K562 (cell line): ENCODE measurements around the gene CLCF1. TPM values are rescaled to one million over a fixed set of nuclear protein-coding genes. Genes with fewer than 3 reads are reported as not detected.

Experiments used
- CHD1 ChIP-seq: fragments of 200-600 bp; sonication (generic); IDR thresholded peaks from one replicate; pipeline ENCODE4 v1.6.1; 2012; ENCODE audit warnings: mild to moderate bottlenecking, moderate library complexity, low read length, inconsistent platforms
- FIP1L1 ChIP-seq: fragments of 200-400 bp; formaldehyde crosslinking; IDR thresholded peaks from 2 replicates; pipeline ENCODE4 v1.6.1; 2018; ENCODE audit warnings: mild to moderate bottlenecking, low read depth, low read length; ENCODE audit not compliant: poor library complexity, severe bottlenecking
- FOXJ2 ChIP-seq: fragments of 200-800 bp; sonication (Bioruptor generic); IDR thresholded peaks from 2 replicates; pipeline ENCODE4 v1.6.1; 2016; ENCODE audit warnings: missing genetic modification characterization, missing compliant biosample characterization
- GATAD2A ChIP-seq: fragments of 450-650 bp; IDR thresholded peaks from 2 replicates; pipeline ENCODE4 v1.6.1; 2017
- HMGN3 ChIP-seq: IDR thresholded peaks from 2 replicates; pipeline ENCODE4 v1.6.1; 2011; ENCODE audit warnings: borderline replicate concordance, low read depth, mild to moderate bottlenecking, mixed read lengths, low read length; ENCODE audit not compliant: insufficient read length; ENCODE audit errors: extremely low read depth
- ID3 ChIP-seq, 2 experiments: fragments of 250-450 bp in 1 of 2; fragments of 450-650 bp in 1 of 2; sonication (Bioruptor Pico) in 1 of 2; IDR thresholded peaks; 2 replicates each; pipeline versions ENCODE4 v1.6.1 to v1.8.0; 2016 to 2021; ENCODE audit warnings: mild to moderate bottlenecking in 2 of 2, moderate library complexity in 2 of 2, missing compliant biosample characterization in 1 of 2, missing genetic modification characterization in 1 of 2
- MXI1 ChIP-seq: IDR thresholded peaks from 2 replicates; pipeline ENCODE4 v1.6.1; 2011; ENCODE audit warnings: low read depth, mild to moderate bottlenecking, improper control_type of control experiment, low read length
- NCOR1 ChIP-seq: fragments of 450-650 bp; IDR thresholded peaks from 2 replicates; pipeline ENCODE4 v1.6.1; 2016; ENCODE audit warnings: mild to moderate bottlenecking, moderate library complexity
- NONO ChIP-seq, 2 experiments: fragments of 200-400 bp in 1 of 2; fragments of 450-650 bp in 1 of 2; formaldehyde crosslinking in 1 of 2; IDR thresholded peaks; 2 replicates each; pipeline ENCODE4 v1.6.1; 2017; ENCODE audit warnings: low read depth in 2 of 2, mild to moderate bottlenecking in 2 of 2, moderate library complexity in 2 of 2, low read length in 1 of 2
- PML ChIP-seq: IDR thresholded peaks from 2 replicates; pipeline ENCODE4 v1.6.1; 2012; ENCODE audit warnings: low read length, inconsistent platforms
- POLR2G ChIP-seq: fragments of 200-400 bp; formaldehyde crosslinking; IDR thresholded peaks from 2 replicates; pipeline ENCODE4 v1.6.1; 2017; ENCODE audit warnings: low read depth, mild to moderate bottlenecking, antibody characterized with exemption, low read length, moderate library complexity
- RCOR1 ChIP-seq, 2 experiments: IDR thresholded peaks; 2 replicates each; pipeline ENCODE4 v1.6.1; 2012; ENCODE audit warnings: low read depth in 2 of 2, low read length in 2 of 2, borderline replicate concordance in 1 of 2, improper control_type of control experiment in 1 of 2
- TOE1 ChIP-seq, 2 experiments: fragments of 450-650 bp in 1 of 2; sonication (generic) in 1 of 2; formaldehyde crosslinking in 1 of 2; IDR thresholded peaks; 2 replicates each; pipeline versions ENCODE4 v1.7.1 to v1.8.0; 2016 to 2022; ENCODE audit warnings: borderline replicate concordance in 2 of 2, mild to moderate bottlenecking in 2 of 2, antibody characterized with exemption in 1 of 2, inconsistent platforms in 1 of 2, low read depth in 1 of 2, missing genetic modification reagents in 1 of 2, moderate library complexity in 1 of 2
- ZC3H8 ChIP-seq: fragments of 450-650 bp; IDR thresholded peaks from 2 replicates; pipeline ENCODE4 v1.6.1; 2017
- ZNF133 ChIP-seq: fragments of 250-450 bp; sonication (Bioruptor Pico); IDR thresholded peaks from 2 replicates; pipeline ENCODE4 v1.4.0; 2020; ENCODE audit warnings: mild to moderate bottlenecking
- ZNF639 ChIP-seq, 2 experiments: fragments of 200-800 bp in 1 of 2; sonication (Bioruptor generic) in 1 of 2; sonication (generic) in 1 of 2; formaldehyde crosslinking in 1 of 2; IDR thresholded peaks in 1 of 2; conservative IDR thresholded peaks in 1 of 2; 2 replicates each; pipeline versions ENCODE4 v1.5.0 to v1.6.1; 2016 to 2020; ENCODE audit warnings: missing compliant biosample characterization in 1 of 2, missing genetic modification characterization in 1 of 2, missing genetic modification reagents in 1 of 2
- polyA plus RNA-seq, 8 experiments: library from polyadenylated mRNA; depleted of rRNA in 4 of 8; stranded (reverse) in 5 of 8; unstranded in 3 of 8; fragments of >200 nt; fragmentation: Nextera tagmentation in 2 of 8; fragmentation: Illumina TruSeq in 1 of 8; extraction: Ambion mirVana in 2 of 8; extraction: Trizol in 1 of 8; gene quantifications; 2 replicates each; pipeline versions ENCODE4 v1.2.1 to v1.2.3, GENCODE V29; 2011 to 2014; ENCODE audit warnings: inconsistent platforms in 1 of 8, missing spikeins in 1 of 8
- total RNA-seq, 7 experiments: library from RNA; depleted of rRNA in 6 of 7; stranded (reverse); fragments of >200 nt in 6 of 7; fragmentation: Illumina TruSeq in 2 of 7; extraction: Trizol in 2 of 7; gene quantifications; 2 replicates each; pipeline versions ENCODE4 v1.2.1 to v1.2.3, GENCODE V29; 2011 to 2021; ENCODE audit warnings: low replicate concordance in 1 of 7
- TF ChIP-seq, protein P1 (sequence below): sonication (generic); formaldehyde crosslinking; IDR thresholded peaks from 2 replicates; pipeline ENCODE4 v1.8.1; 2023; ENCODE audit warnings: mild to moderate bottlenecking, missing genetic modification reagents
- TF ChIP-seq, protein P2 (sequence below): sonication (generic); formaldehyde crosslinking; IDR thresholded peaks from 2 replicates; pipeline ENCODE4 v1.8.1; 2022; ENCODE audit warnings: missing genetic modification reagents

Gene CLCF1
- total and polyA plus RNA-seq, 9 of the 15 experiments (the other 6 are each of a cell fraction or from before 2014, with no cell fraction given): 0.49 to 5.8 (median 3.0) TPM

GRCh38 chr11:67391304-67392182, 18.1 kb upstream of the CLCF1 start, which contains the start of gene RAD9A (continued):
- TF ChIP-seq, protein P1, sequence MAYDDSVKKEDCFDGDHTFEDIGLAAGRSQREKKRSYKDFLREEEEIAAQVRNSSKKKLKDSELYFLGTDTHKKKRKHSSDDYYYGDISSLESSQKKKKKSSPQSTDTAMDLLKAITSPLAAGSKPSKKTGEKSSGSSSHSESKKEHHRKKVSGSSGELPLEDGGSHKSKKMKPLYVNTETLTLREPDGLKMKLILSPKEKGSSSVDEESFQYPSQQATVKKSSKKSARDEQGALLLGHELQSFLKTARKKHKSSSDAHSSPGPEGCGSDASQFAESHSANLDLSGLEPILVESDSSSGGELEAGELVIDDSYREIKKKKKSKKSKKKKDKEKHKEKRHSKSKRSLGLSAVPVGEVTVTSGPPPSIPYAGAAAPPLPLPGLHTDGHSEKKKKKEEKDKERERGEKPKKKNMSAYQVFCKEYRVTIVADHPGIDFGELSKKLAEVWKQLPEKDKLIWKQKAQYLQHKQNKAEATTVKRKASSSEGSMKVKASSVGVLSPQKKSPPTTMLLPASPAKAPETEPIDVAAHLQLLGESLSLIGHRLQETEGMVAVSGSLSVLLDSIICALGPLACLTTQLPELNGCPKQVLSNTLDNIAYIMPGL: no peak; the same call in 1 of the 2 replicates
- peak; percentile 64 for TF ChIP-seq CHD1
- no peak for TF ChIP-seq ID3 (CRISPR knock-in tag; IDR thresholded peaks at IDR 0.05)
- TF ChIP-seq ID3 (tag; IDR thresholded peaks at IDR 0.05): peak; percentile 48; the same call in 1 of the 2 replicates
- peak in 1 of 2 experiments; percentile 66; a peak in 1 of 4 replicates for TF ChIP-seq RCOR1 (IDR thresholded peaks at IDR 0.05; ENCODE audit: borderline replicate concordance in 1 of 2, low read depth in 2 of 2, low read length in 2 of 2)
- TF ChIP-seq GATAD2A: 0 out of 2 replicates have a peak, but pooled peaks have one; percentile 24
- TF ChIP-seq ZNF133 (CRISPR knock-in tag): no peak
- TF ChIP-seq NCOR1: peak; percentile 53
- TF ChIP-seq MXI1: peak; percentile 56; the same call in 1 of the 2 replicates
- peak; percentile 89 for TF ChIP-seq HMGN3
- TF ChIP-seq PML: 0 out of 2 replicates have a peak, but pooled peaks have one; percentile 12
- peak; percentile 83 for TF ChIP-seq POLR2G
- peak in 1 of 2 experiments; percentile 65; a peak in 1 of 4 replicates for TF ChIP-seq NONO (IDR thresholded peaks at IDR 0.05; ENCODE audit: low read depth in 2 of 2, low read length in 1 of 2)
- TF ChIP-seq FOXJ2 (tag): peak; percentile 28; the same call in 1 of the 2 replicates
- TF ChIP-seq FIP1L1: peak; percentile 40
- peak; percentile 100 for TF ChIP-seq TOE1 (IDR thresholded peaks at IDR 0.05; ENCODE audit: borderline replicate concordance)
- TF ChIP-seq TOE1 (CRISPR knock-in tag; IDR thresholded peaks at IDR 0.05; ENCODE audit: borderline replicate concordance, low read depth): no peak
- TF ChIP-seq, protein P2, sequence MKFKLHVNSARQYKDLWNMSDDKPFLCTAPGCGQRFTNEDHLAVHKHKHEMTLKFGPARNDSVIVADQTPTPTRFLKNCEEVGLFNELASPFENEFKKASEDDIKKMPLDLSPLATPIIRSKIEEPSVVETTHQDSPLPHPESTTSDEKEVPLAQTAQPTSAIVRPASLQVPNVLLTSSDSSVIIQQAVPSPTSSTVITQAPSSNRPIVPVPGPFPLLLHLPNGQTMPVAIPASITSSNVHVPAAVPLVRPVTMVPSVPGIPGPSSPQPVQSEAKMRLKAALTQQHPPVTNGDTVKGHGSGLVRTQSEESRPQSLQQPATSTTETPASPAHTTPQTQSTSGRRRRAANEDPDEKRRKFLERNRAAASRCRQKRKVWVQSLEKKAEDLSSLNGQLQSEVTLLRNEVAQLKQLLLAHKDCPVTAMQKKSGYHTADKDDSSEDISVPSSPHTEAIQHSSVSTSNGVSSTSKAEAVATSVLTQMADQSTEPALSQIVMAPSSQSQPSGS (CRISPR knock-in tag): peak; percentile 8; the same call in 1 of the 2 replicates
- no peak for TF ChIP-seq ZC3H8
- peak in 1 of 2 experiments; percentile 40; a peak in 1 of 4 replicates for TF ChIP-seq ZNF639 (CRISPR knock-in tag; conservative IDR thresholded peaks at IDR 0.05 in 1 of 2, IDR thresholded peaks at IDR 0.05 in 1 of 2)
